Neural cell (in vitro differentiated cells): ENCODE data around the gene ITGB1. TPM values are rescaled to one million over a fixed set of nuclear protein-coding genes. Genes with fewer than 3 reads are reported as not detected.

Source experiments
- H2AFZ ChIP-seq: fragments of 200-600, 300-800 bp; sonication (generic), shearing (Covaris generic); 2 replicates; pipeline ENCODE4 v1.6.0; 2014; ENCODE audit warnings: low read depth, mild to moderate bottlenecking, antibody characterized with exemption, low read length, moderate library complexity
- H3F3A ChIP-seq: fragments of 200-600 bp; shearing (Covaris generic); 2 replicates; pipeline ENCODE4 v1.6.1; 2016; ENCODE audit warnings: mild to moderate bottlenecking, moderate library complexity, mixed read lengths, antibody characterized with exemption, low read length; ENCODE audit not compliant: insufficient read depth, poor library complexity, severe bottlenecking
- H3K27ac ChIP-seq: fragments of 200-600, 300-800 bp; sonication (generic), shearing (Covaris generic); 2 replicates; pipeline ENCODE4 v1.5.1; 2014; ENCODE audit warnings: mild to moderate bottlenecking, low read length, moderate library complexity
- H3K27me3 ChIP-seq: fragments of 300-800, 200-600 bp; sonication (generic), shearing (Covaris generic); 2 replicates; pipeline ENCODE4 v1.6.0; 2014; ENCODE audit warnings: mild to moderate bottlenecking, low read depth, low read length, moderate library complexity; ENCODE audit not compliant: insufficient read depth
- H3K36me3 ChIP-seq: fragments of 300-800, 200-600 bp; sonication (generic), shearing (Covaris generic); 2 replicates; pipeline ENCODE4 v1.5.1; 2014; ENCODE audit warnings: mild to moderate bottlenecking, antibody characterized with exemption, low read length, moderate library complexity; ENCODE audit not compliant: insufficient read depth
- H3K4me2 ChIP-seq: fragments of 300-800, 200-600 bp; sonication (generic), shearing (Covaris generic); 2 replicates; pipeline ENCODE4 v1.6.0; 2014; ENCODE audit warnings: mild to moderate bottlenecking, low read length
- H3K4me3 ChIP-seq: fragments of 300-800, 200-600 bp; sonication (generic), shearing (Covaris generic); 2 replicates; pipeline ENCODE4 v1.5.1; 2014; ENCODE audit warnings: mild to moderate bottlenecking, low read length, moderate library complexity
- H3K79me2 ChIP-seq: fragments of 200-600 bp; shearing (Covaris generic); replicated peaks from 2 replicates; pipeline ENCODE4 v1.6.0; 2014; ENCODE audit warnings: mild to moderate bottlenecking, low read length, moderate library complexity; ENCODE audit not compliant: insufficient read depth
- H3K9ac ChIP-seq: fragments of 300-800, 200-600 bp; sonication (generic), shearing (Covaris generic); 2 replicates; pipeline ENCODE4 v1.6.1; 2016; ENCODE audit warnings: mild to moderate bottlenecking, low read length, mixed read lengths
- H3K9me2 ChIP-seq: fragments of 200-600 bp; shearing (Covaris generic); 2 replicates; pipeline ENCODE4 v1.6.1; 2016; ENCODE audit warnings: mild to moderate bottlenecking, low read length, mixed read lengths; ENCODE audit not compliant: insufficient read depth
- H3K9me3 ChIP-seq: fragments of 200-600, 300-800 bp; sonication (generic), shearing (Covaris generic); 2 replicates; pipeline ENCODE4 v1.6.1; 2016; ENCODE audit warnings: mild to moderate bottlenecking, mixed run types, low read length, moderate library complexity, mixed read lengths
- H4K20me1 ChIP-seq: fragments of 200-600 bp; shearing (Covaris generic); 2 replicates; pipeline ENCODE4 v1.6.1; 2016; ENCODE audit warnings: mild to moderate bottlenecking, mixed run types; ENCODE audit not compliant: insufficient read depth
- CTCF ChIP-seq: fragments of 450-650 bp; IDR thresholded peaks from 2 replicates; pipeline ENCODE4 v1.5.1; 2014; ENCODE audit warnings: antibody characterized with exemption, mild to moderate bottlenecking, moderate library complexity; ENCODE audit not compliant: poor library complexity, severe bottlenecking
- EP300 ChIP-seq: fragments of 450-650 bp; conservative IDR thresholded peaks from 2 replicates; pipeline ENCODE4 v1.6.1; 2014; ENCODE audit warnings: antibody characterized with exemption, mild to moderate bottlenecking, moderate library complexity; ENCODE audit not compliant: poor library complexity, severe bottlenecking
- EZH2 ChIP-seq: fragments of 200-600, 300-800 bp; shearing (Covaris generic), sonication (generic); IDR thresholded peaks from 2 replicates; pipeline ENCODE4 v1.6.1; 2014; ENCODE audit warnings: antibody characterized with exemption, low read length, borderline replicate concordance, mild to moderate bottlenecking; ENCODE audit not compliant: insufficient read depth, poor library complexity, severe bottlenecking
- MXI1 ChIP-seq: fragments of 450-650 bp; conservative IDR thresholded peaks from 2 replicates; pipeline ENCODE4 v1.6.1; 2014; ENCODE audit warnings: antibody characterized with exemption, mild to moderate bottlenecking; ENCODE audit not compliant: poor library complexity, severe bottlenecking
- POLR2AphosphoS5 ChIP-seq: IDR thresholded peaks from 2 replicates; pipeline ENCODE4 v1.6.1; 2012
- RAD21 ChIP-seq: fragments of 450-650 bp; conservative IDR thresholded peaks from 2 replicates; pipeline ENCODE4 v1.6.1; 2014; ENCODE audit warnings: antibody characterized with exemption, mild to moderate bottlenecking, moderate library complexity
- REST ChIP-seq: IDR thresholded peaks from 2 replicates; pipeline ENCODE4 v1.6.1; 2012; ENCODE audit warnings: borderline replicate concordance
- SMC3 ChIP-seq: fragments of 450-650 bp; conservative IDR thresholded peaks from 2 replicates; pipeline ENCODE4 v1.6.1; 2014; ENCODE audit warnings: antibody characterized with exemption, mild to moderate bottlenecking, moderate library complexity; ENCODE audit not compliant: poor library complexity
- TAF1 ChIP-seq: IDR thresholded peaks from 2 replicates; pipeline ENCODE4 v1.6.1; 2012; ENCODE audit warnings: low read depth
- polyA plus RNA-seq: library from polyadenylated mRNA; depleted of rRNA; stranded (reverse); fragments of >200 nt; gene quantifications from 2 replicates; pipeline ENCODE4 v1.2.3, GENCODE V29; 2014

The ITGB1 gene
- polyA plus RNA-seq, 1 donor from 2014 or later: 62.4 TPM

- H4K20me1 ChIP-seq: no peaks in the 10 kb centered on the region
- H3K27ac ChIP-seq: no peak overlapping the region
- H3K79me2 ChIP-seq: peaks cover 95% of the 10 kb centered on the region
These were observed 14.0 kb downstream of the ITGB1 start for GRCh38 chr10:32943854-32944661.

GRCh38 chr10:32943395-32943794 is 14.6 kb downstream of the ITGB1 start:
- Histone ChIP-seq H3K79me2 (peaks cover 92% of the 10 kb centered on the region), H3K27me3 (no peaks in the 10 kb centered on the region), H2AFZ (no peak overlapping the region), H3K9me2 (no peaks in the 10 kb centered on the region), H3K9ac (no peak overlapping the region), H3K4me2 (no peak overlapping the region), H4K20me1 (no peaks in the 10 kb centered on the region), H3K27ac (no peak overlapping the region), H3K9me3 (no peaks in the 10 kb centered on the region), H3K4me3 (no peak overlapping the region), H3K36me3 (no peaks in the 10 kb centered on the region), H3F3A (no peaks in the 10 kb centered on the region)
- TF ChIP-seq CTCF (no peak), TAF1 (no peak), EP300 (no peak), REST (no peak), RAD21 (no peak)

More at GRCh38 chr10:32943854-32944661, 14.0 kb downstream of the ITGB1 start:
- no peaks in the 10 kb centered on the region for H3F3A ChIP-seq
- no peaks in the 10 kb centered on the region for H3K27me3 ChIP-seq
- H3K9me3 ChIP-seq: no peaks in the 10 kb centered on the region
- H3K4me3 ChIP-seq: no peak overlapping the region
- H2AFZ ChIP-seq: no peak overlapping the region
- H3K9me2 ChIP-seq: no peaks in the 10 kb centered on the region
- no peak overlapping the region for H3K9ac ChIP-seq
- H3K36me3 ChIP-seq: no peaks in the 10 kb centered on the region
- no peak for TF ChIP-seq CTCF
- no peak for TF ChIP-seq POLR2AphosphoS5
- TF ChIP-seq EZH2: no peak
- no peak for TF ChIP-seq EP300
- TF ChIP-seq TAF1: no peak
- no peak for TF ChIP-seq SMC3
- TF ChIP-seq MXI1: no peak
- TF ChIP-seq RAD21: no peak
- TF ChIP-seq REST: no peak
- H3K4me2 ChIP-seq: no peak overlapping the region
